ENCODE results near the gene ZNF438.
"Not testable (repeated sequence)": the region's sequence is repeated elsewhere in the genome, so short reads cannot be mapped to it uniquely, and the experiment has no call there.

The ZNF438 gene

DNA sequence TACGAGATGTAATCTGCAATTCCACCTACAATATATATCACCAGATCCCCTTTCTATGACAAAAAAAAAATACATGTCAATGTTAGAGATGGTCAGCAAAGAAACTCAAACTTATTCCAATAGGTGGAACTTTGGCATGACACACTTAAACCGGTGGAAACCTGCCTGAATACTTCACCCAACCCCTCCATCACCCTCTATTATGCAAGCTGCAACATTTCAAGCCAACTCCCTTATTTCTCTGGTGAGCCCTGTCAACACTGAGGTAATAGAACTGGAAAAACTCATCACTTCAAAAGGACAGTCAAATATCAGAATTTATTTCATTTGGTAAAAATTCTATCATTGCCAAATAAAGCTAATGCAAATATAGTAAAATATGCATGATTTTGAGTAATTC, 3.6 kb downstream of the ZNF438 start:
- in situ Hi-C loops (cut with MboI; ENCODE audit: low sequenced_read_pairs, unreplicated experiment), result no loop called here
- no peak for DNase-seq (ENCODE audit: low spot score)
- TF ChIP-seq, protein P1, sequence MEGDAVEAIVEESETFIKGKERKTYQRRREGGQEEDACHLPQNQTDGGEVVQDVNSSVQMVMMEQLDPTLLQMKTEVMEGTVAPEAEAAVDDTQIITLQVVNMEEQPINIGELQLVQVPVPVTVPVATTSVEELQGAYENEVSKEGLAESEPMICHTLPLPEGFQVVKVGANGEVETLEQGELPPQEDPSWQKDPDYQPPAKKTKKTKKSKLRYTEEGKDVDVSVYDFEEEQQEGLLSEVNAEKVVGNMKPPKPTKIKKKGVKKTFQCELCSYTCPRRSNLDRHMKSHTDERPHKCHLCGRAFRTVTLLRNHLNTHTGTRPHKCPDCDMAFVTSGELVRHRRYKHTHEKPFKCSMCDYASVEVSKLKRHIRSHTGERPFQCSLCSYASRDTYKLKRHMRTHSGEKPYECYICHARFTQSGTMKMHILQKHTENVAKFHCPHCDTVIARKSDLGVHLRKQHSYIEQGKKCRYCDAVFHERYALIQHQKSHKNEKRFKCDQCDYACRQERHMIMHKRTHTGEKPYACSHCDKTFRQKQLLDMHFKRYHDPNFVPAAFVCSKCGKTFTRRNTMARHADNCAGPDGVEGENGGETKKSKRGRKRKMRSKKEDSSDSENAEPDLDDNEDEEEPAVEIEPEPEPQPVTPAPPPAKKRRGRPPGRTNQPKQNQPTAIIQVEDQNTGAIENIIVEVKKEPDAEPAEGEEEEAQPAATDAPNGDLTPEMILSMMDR (IDR thresholded peaks at IDR 0.05; ENCODE audit: borderline replicate concordance, control extremely low read depth, extremely low read depth, insufficient read depth, missing control alignments), result no peak

DNA sequence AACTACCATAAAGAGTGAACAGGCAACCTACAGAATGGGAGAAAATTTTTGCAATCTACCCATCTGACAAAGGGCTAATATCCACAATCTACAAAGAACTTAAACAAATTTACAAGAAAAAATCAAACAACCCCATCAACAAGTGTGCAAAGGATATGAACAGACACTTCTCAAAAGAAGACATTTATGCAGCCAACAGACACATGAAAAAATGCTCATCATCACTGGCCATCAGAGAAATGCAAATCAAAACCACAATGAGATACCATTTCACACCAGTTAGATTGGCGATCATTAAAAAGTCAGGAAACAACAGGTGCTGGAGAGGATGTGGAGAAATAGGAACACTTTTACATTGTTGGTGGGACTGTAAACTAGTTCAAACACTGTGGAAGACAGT, 5.4 kb downstream of the ZNF438 start:
- in situ Hi-C loops (cut with MboI; ENCODE audit: low sequenced_read_pairs, unreplicated experiment); DNase-seq (ENCODE audit: low spot score): not testable (repeated sequence)

DNA sequence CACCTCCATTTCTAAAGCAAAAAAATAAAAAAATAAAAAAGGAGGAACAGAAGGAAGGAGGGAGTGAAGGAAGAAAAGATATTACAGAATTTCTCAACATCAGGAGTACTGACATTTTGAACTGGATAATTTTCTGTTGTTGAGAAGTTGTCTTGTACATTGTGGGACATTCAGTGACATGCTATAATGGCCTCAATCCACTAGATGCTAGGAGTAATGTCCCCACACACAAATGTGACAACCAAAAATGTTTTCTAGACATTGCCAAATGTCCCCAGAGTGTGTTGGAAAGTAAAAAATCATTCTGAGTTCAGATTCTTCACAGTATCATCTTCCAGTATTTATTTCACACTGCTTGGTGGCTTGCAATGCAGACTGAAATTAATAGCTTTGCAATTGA, 6.5 kb downstream of the ZNF438 start:
- DNase-seq (ENCODE audit: low spot score), result no peak
- in situ Hi-C loops (cut with MboI; ENCODE audit: low sequenced_read_pairs, unreplicated experiment), result no loop called here
- TF ChIP-seq, protein P1 (IDR thresholded peaks at IDR 0.05; ENCODE audit: borderline replicate concordance, control extremely low read depth, extremely low read depth, insufficient read depth, missing control alignments), result no peak

DNA sequence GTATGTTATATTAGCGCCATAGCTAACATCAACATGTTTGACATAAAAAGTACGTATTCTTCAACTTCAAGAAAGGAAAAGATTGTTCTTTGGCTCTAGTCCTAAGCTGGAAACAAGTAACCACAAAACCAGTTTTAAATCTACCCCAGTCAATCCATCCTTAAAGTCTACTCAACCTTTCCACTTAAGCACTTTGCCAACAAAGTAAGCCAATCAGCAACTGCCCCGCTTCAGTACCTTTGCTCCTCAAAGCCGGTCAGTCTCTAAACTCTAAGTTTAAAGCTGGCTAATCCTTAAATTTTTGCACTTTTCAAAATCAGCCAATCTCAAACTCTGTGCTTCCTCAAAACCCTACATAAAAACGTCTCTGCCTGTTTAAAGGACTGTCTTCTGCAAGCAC, 8.1 kb downstream of the ZNF438 start:
- in situ Hi-C loops (cut with MboI; ENCODE audit: low sequenced_read_pairs, unreplicated experiment), result no loop called here
- DNase-seq (ENCODE audit: low spot score), result no peak
- TF ChIP-seq, protein P1 (IDR thresholded peaks at IDR 0.05; ENCODE audit: borderline replicate concordance, control extremely low read depth, extremely low read depth, insufficient read depth, missing control alignments), result no peak

DNA sequence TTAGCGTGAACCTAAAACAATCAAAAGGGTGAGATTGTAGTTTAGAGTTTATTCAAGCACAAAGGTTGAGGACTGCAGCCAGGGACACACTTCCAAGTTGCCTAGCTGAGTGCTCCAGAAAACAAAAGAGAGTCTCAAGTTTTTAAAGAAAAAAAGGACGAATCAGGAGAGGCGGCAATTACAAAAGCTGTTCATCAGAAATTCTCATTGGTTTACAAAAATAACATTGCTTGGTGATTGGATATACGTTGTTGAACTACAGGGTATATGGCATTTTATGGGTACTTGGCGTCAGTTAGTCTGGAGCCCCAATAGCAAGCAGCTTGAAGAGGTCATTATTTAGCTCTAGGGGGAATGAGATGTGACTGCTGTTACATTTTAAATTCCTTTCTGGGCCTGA, 11.5 kb downstream of the ZNF438 start:
- TF ChIP-seq, protein P1 (IDR thresholded peaks at IDR 0.05; ENCODE audit: borderline replicate concordance, control extremely low read depth, extremely low read depth, insufficient read depth, missing control alignments), result no peak
- in situ Hi-C loops (cut with MboI; ENCODE audit: low sequenced_read_pairs, unreplicated experiment), result no loop called here
- no peak for DNase-seq (ENCODE audit: low spot score)

DNA sequence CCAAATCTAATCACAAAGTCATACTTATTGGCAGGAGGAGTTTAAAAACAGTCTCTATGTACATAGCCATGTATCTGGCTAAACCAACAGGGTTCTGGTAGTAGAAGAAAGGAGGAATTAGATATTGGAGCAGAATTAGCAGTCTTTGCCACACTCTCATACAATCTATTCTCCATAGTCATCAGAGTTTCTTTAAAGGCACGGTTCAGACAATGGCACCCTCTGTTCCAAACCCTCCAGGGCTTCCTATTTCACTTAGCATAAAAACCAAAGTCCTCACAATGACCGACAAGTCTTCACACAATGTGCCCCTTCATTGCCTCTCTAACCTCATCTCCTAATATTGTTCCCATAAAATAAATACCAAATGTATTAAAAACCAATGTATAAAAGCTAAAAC, 12.7 kb downstream of the ZNF438 start:
- in situ Hi-C loops (cut with MboI; ENCODE audit: low sequenced_read_pairs, unreplicated experiment), result no loop called here
- DNase-seq (ENCODE audit: low spot score), result no peak
- TF ChIP-seq, protein P1 (IDR thresholded peaks at IDR 0.05; ENCODE audit: borderline replicate concordance, control extremely low read depth, extremely low read depth, insufficient read depth, missing control alignments), result no peak

DNA sequence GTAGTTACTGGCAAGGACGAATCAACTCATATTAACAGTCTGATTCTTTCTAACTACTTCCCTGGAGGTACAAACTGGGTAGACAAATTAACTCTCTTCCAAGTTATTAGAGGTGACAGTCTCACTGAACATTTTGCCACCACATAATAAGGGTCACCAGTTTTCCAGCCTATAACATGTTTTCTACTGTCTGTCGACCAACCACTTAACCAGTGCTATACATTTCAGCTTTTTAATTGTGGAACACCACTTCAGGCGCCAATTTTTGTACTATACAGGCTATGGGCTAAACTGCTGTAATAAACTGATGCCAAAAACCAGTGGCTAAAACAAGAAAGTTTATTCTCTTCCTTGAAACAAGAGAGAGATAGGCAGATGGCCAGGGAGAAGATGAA, 13.3 kb downstream of the ZNF438 start:
- TF ChIP-seq, protein P1 (IDR thresholded peaks at IDR 0.05; ENCODE audit: borderline replicate concordance, control extremely low read depth, extremely low read depth, insufficient read depth, missing control alignments), result no peak
- DNase-seq (ENCODE audit: low spot score), result no peak
- in situ Hi-C loops (cut with MboI; ENCODE audit: low sequenced_read_pairs, unreplicated experiment), result no loop called here
